ENCODE data around the gene CAMTA1. TPM values are rescaled to one million over a fixed set of nuclear protein-coding genes. Genes with fewer than 3 reads are reported as not detected.

The CAMTA1 gene
- total RNA-seq, 1 experiment from 2014 or later: 219 TPM

GRCh38 chr1:7609311-7609994 is 824.2 kb downstream of the CAMTA1 start:
- no peak for DNase-seq (ENCODE audit: low read depth)

GRCh38 chr1:7610106-7610731 is 825.0 kb downstream of the CAMTA1 start:
- DNase-seq (ENCODE audit: low read depth): no peak

- DNase-seq (ENCODE audit: low read depth): no peak
These were observed 825.7 kb downstream of the CAMTA1 start for GRCh38 chr1:7610936-7611335.

- DNase-seq (ENCODE audit: low read depth): no peak
These were observed 826.3 kb downstream of the CAMTA1 start for GRCh38 chr1:7611421-7612010.

- peak; percentile 15 for DNase-seq (ENCODE audit: low read depth)
These were observed 828.0 kb downstream of the CAMTA1 start for GRCh38 chr1:7613106-7613850.

GRCh38 chr1:7613851-7614205 is 828.6 kb downstream of the CAMTA1 start:
- DNase-seq (ENCODE audit: low read depth): no peak

- no peak for DNase-seq (ENCODE audit: low read depth)
These were observed 829.4 kb downstream of the CAMTA1 start for GRCh38 chr1:7614576-7615074.

GRCh38 chr1:7615138-7615537 is 829.9 kb downstream of the CAMTA1 start:
- DNase-seq (ENCODE audit: low read depth): no peak

GRCh38 chr1:7616076-7616832 is 831.0 kb downstream of the CAMTA1 start:
- DNase-seq (ENCODE audit: low read depth): peak; percentile 46

- DNase-seq (ENCODE audit: low read depth): peak; percentile 31
These were observed 831.7 kb downstream of the CAMTA1 start for GRCh38 chr1:7616953-7617352.

GRCh38 chr1:7617826-7618225 is 832.6 kb downstream of the CAMTA1 start:
- DNase-seq (ENCODE audit: low read depth): no peak

- DNase-seq (ENCODE audit: low read depth): no peak
These were observed 834.9 kb downstream of the CAMTA1 start for GRCh38 chr1:7620196-7620595.

GRCh38 chr1:7621334-7622219 is 836.3 kb downstream of the CAMTA1 start:
- DNase-seq (ENCODE audit: low read depth): peak; percentile 96

- no peak for DNase-seq (ENCODE audit: low read depth)
These were observed 838.6 kb downstream of the CAMTA1 start for GRCh38 chr1:7623842-7624241.

- no peak for DNase-seq (ENCODE audit: low read depth)
These were observed 839.6 kb downstream of the CAMTA1 start for GRCh38 chr1:7624791-7625355.

GRCh38 chr1:7625401-7625800 is 840.1 kb downstream of the CAMTA1 start:
- no peak for DNase-seq (ENCODE audit: low read depth)

GRCh38 chr1:7628273-7628672 is 843.0 kb downstream of the CAMTA1 start:
- no peak for DNase-seq (ENCODE audit: low read depth)

- DNase-seq (ENCODE audit: low read depth): no peak
These were observed 843.8 kb downstream of the CAMTA1 start for GRCh38 chr1:7629011-7629410.

- DNase-seq (ENCODE audit: low read depth): no peak
These were observed 844.4 kb downstream of the CAMTA1 start for GRCh38 chr1:7629465-7630195.

GRCh38 chr1:7630378-7630777 is 845.1 kb downstream of the CAMTA1 start:
- DNase-seq (ENCODE audit: low read depth): no peak
